ENCODE measurements around the gene SLC6A9. TPM values are rescaled to one million over a fixed set of nuclear protein-coding genes. Genes with fewer than 3 reads are reported as not detected.

The SLC6A9 gene
- total and polyA plus RNA-seq, 2 of the 8 experiments (the other 6 are each of a cell fraction or from before 2014, with no cell fraction given) = 20.2 to 24.2 TPM

DNA sequence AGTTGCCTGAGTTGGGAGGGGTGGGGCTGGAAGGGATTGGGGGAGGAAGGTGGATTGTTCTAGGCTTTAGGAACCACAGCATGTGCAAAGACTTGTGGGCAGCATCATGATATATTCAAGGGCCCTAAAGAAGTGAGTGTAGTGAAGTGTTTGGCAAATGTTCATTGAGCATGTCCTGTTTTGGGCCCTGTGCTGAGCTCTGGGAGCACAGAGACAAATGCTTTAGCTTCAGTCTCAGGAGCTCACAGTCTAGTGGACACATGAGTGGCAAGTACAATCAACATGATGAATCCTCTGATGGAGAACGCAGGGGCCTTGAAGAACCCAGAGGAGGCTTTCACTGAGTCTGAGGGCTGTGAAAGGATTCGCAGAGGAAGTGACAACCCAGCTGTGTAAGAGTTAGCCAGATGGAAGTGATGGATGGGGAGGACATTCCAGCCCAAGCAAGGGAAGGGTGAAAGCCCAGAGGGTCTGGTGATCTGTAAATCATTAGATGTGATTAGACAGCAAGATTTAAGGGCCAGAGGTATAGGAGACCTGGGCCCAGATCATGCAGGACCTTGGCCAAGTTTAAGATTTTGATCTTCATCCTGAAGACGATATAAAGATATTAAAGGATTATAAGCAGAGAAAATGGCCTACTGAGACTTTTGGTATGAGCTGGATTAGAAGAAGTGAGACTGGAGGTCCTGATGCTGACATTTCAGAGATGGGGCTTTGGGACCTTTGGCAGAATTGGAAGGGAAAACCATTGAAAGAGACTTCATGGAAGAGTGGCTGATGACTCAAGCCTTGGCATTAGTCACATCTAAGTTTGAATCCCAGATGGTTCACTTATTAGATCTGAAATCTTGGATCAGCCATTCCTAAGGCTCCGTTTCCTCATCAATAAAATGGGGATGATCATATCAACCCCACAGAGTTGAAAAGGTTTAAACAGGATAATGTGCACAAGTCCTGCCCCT, 80.0 kb downstream of the SLC6A9 start:
- H3K9ac ChIP-seq (replicated peaks in 1 of 4; ENCODE audit: extremely low read depth in 1 of 4, low read depth in 3 of 4, low read length in 3 of 4) = no peak overlapping the region; a peak in 1 of 7 replicates
- 0 out of 4 replicates have a peak, but pooled peaks cover 0 to 4% of the 10 kb centered on the region in 2 experiments for H3K79me2 ChIP-seq (ENCODE audit: control insufficient read depth in 1 of 2, insufficient read depth in 2 of 2, low read length in 2 of 2)
- no peak overlapping the region for H2BK20ac ChIP-seq (ENCODE audit: low read length)
- no peak overlapping the region for H3K18ac ChIP-seq (ENCODE audit: extremely low read depth, low read length)
- no peaks in the 10 kb centered on the region; a peak in 1 of 8 replicates for H3K36me3 ChIP-seq (ENCODE audit: control insufficient read depth in 2 of 4, insufficient read depth in 4 of 4, low read length in 3 of 4)
- no peaks in the 10 kb centered on the region for H3K27me3 ChIP-seq (replicated peaks in 1 of 4; ENCODE audit: control insufficient read depth in 3 of 4, extremely low read depth in 1 of 4, insufficient read depth in 3 of 4, low read length in 3 of 4)
- H3K4me1 ChIP-seq (replicated peaks in 1 of 4; ENCODE audit: control insufficient read depth in 3 of 4, insufficient read depth in 4 of 4, low read length in 3 of 4) = peaks cover 3 to 10% (median 6%) of the 10 kb centered on the region in 4 experiments; a peak in 6 of 7 replicates
- H4K5ac ChIP-seq (ENCODE audit: insufficient read length, low read depth, low read length) = no peak overlapping the region
- H3K9me3 ChIP-seq (ENCODE audit: insufficient read depth in 2 of 2, low read depth in 1 of 2, low read length in 1 of 2) = no peaks in the 10 kb centered on the region
- no peak overlapping the region for H2BK120ac ChIP-seq (replicated peaks; ENCODE audit: low read depth, low read length)
- no peak for FAIRE-seq
- H2BK15ac ChIP-seq (ENCODE audit: low read length) = no peak overlapping the region
- H3K56ac ChIP-seq (replicated peaks; ENCODE audit: insufficient read length, low read depth, low read length) = no peak overlapping the region
- DNase-seq (ENCODE audit: low read depth in 1 of 2, low spot score in 2 of 2) = no peak
- no peak overlapping the region for H2BK12ac ChIP-seq (ENCODE audit: low read depth, low read length)
- no peak overlapping the region for H2BK5ac ChIP-seq (ENCODE audit: low read depth, low read length)
- H4K8ac ChIP-seq (ENCODE audit: extremely low read depth, insufficient read depth, low read length) = no peak overlapping the region
- H3K4me2 ChIP-seq (ENCODE audit: insufficient read depth in 1 of 2, low read depth in 2 of 2, low read length in 2 of 2) = no peak overlapping the region
- no peak overlapping the region for H3K27ac ChIP-seq (ENCODE audit: low read depth, low read length)
- no peak overlapping the region for H4K91ac ChIP-seq (replicated peaks; ENCODE audit: insufficient read length, low read length)
- H3K4me3 ChIP-seq (ENCODE audit: extremely low read depth in 1 of 4, insufficient read depth in 2 of 4, low read depth in 3 of 4, low read length in 4 of 4) = no peak overlapping the region
- no peak overlapping the region for H2AFZ ChIP-seq (ENCODE audit: low read length)
- H3K23ac ChIP-seq (ENCODE audit: insufficient read length) = no peak overlapping the region
- peaks cover 0 to 8% of the 10 kb centered on the region in 2 experiments for H4K20me1 ChIP-seq (replicated peaks in 1 of 2; ENCODE audit: control insufficient read depth in 1 of 2, insufficient read depth in 2 of 2, low read length in 2 of 2)
- POLR2A ChIA-PET (ENCODE audit: partially characterized antibody) = interaction anchor here (0.8 to 6.8 kb wide), 4 partner anchors 11 to 188 kb away, joined by 3 to 29 read pairs (median 5); partner anchors contain the start of gene DPH2
- H3K23me2 ChIP-seq (ENCODE audit: low read depth, low read length) = peaks cover 3% of the 10 kb centered on the region; the same call in 1 of the 2 replicates
- 84% methylated on average over 4 of the region's 4 CpGs; no CpG with 5 or more reads in 1 of the 2 experiments for WGBS, 2 experiments (ENCODE audit: extremely low coverage in 1 of 2, insufficient coverage in 1 of 2, insufficient read length in 1 of 2, insufficient replicate concordance in 2 of 2, low coverage in 1 of 2, low lambda C conversion rate in 2 of 2, missing lambda C conversion rate in 1 of 2)
- CTCF ChIA-PET (ENCODE audit: partially characterized antibody) = interaction anchor here (0.6 to 10.8 kb wide), 8 partner anchors 17 to 185 kb away, joined by 3 to 151 read pairs (median 6); partner anchors contain the start of gene ARTN
- H2AK5ac ChIP-seq (ENCODE audit: low read depth, low read length) = no peak overlapping the region
- no peak overlapping the region for H3K4ac ChIP-seq (replicated peaks; ENCODE audit: insufficient read length, low read depth, low read length)
- H3K79me1 ChIP-seq (ENCODE audit: low read depth, low read length) = peaks cover 6% of the 10 kb centered on the region
- H3K14ac ChIP-seq (ENCODE audit: insufficient read length) = no peak overlapping the region
- TF ChIP-seq RXRA (IDR thresholded peaks at IDR 0.05; ENCODE audit: insufficient read depth, low read depth, low read length) (no peak), CBX5 (IDR thresholded peaks at IDR 0.05; ENCODE audit: low read depth, low read length) (no peak), GTF2F1 (IDR thresholded peaks at IDR 0.05; ENCODE audit: borderline replicate concordance, low read depth, low read length) (no peak), PHF8 (conservative IDR thresholded peaks at IDR 0.05; ENCODE audit: low read depth, low read length) (no peak), POLR2AphosphoS5 (IDR thresholded peaks at IDR 0.05; ENCODE audit: low read depth, low read length) (no peak), TBP (IDR thresholded peaks at IDR 0.05; ENCODE audit: low read depth, low read length) (no peak), TCF12 (IDR thresholded peaks at IDR 0.05; ENCODE audit: low read depth, low read length) (no peak)
- TF ChIP-seq, protein P1, sequence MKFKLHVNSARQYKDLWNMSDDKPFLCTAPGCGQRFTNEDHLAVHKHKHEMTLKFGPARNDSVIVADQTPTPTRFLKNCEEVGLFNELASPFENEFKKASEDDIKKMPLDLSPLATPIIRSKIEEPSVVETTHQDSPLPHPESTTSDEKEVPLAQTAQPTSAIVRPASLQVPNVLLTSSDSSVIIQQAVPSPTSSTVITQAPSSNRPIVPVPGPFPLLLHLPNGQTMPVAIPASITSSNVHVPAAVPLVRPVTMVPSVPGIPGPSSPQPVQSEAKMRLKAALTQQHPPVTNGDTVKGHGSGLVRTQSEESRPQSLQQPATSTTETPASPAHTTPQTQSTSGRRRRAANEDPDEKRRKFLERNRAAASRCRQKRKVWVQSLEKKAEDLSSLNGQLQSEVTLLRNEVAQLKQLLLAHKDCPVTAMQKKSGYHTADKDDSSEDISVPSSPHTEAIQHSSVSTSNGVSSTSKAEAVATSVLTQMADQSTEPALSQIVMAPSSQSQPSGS (IDR thresholded peaks at IDR 0.05; ENCODE audit: low read length) = no peak

Data from H1 (cell line).